ENCODE data around the gene TEX48.

Gene TEX48

GRCh38 chr9:114678795-114679194 is 3.2 kb downstream of the TEX48 start:
- DNase-seq = no peak
- H3K27me3 ChIP-seq (ENCODE audit: insufficient read depth, low read depth, severe bottlenecking) = no peaks in the 10 kb centered on the region
- H3K27ac ChIP-seq = no peak overlapping the region
- no peaks in the 10 kb centered on the region for H3K9me3 ChIP-seq (ENCODE audit: severe bottlenecking)
- TF ChIP-seq CTCF (IDR thresholded peaks at IDR 0.05; ENCODE audit: low read depth, low read length) = no peak
- no peaks in the 10 kb centered on the region for H3K36me3 ChIP-seq
- no peak overlapping the region for H3K4me3 ChIP-seq (ENCODE audit: low read depth, low read length)

DNA sequence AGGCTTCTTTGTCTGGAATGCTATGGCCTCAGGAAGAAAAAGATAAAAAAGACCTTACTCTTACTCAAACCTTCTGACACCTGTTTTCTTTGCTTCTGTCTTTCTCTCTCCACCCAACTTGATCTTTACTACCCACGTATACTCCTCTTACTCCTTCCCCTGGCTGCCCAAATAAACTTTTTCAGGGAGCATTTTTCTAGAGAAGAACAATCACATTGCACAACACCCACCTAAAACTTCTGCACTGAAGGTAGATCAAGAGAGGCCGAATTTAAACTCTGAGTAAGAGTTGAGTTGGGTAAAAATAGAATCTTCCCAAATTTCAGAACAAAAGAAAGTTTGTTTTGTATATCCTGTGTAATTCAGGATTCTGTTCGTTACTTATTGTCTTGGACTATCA is 3.9 kb downstream of the TEX48 start:
- Histone ChIP-seq H3K27me3 (ENCODE audit: insufficient read depth, low read depth, severe bottlenecking) (no peaks in the 10 kb centered on the region), H3K9me3 (ENCODE audit: severe bottlenecking) (no peaks in the 10 kb centered on the region), H3K4me3 (ENCODE audit: low read depth, low read length) (no peak overlapping the region), H3K27ac (no peak overlapping the region), H3K36me3 (no peaks in the 10 kb centered on the region)
- no peak for TF ChIP-seq CTCF (IDR thresholded peaks at IDR 0.05; ENCODE audit: low read depth, low read length)
- no peak for DNase-seq

GRCh38 chr9:114677418-114677817 is 4.6 kb downstream of the TEX48 start:
- Histone ChIP-seq H3K27me3 (ENCODE audit: insufficient read depth, low read depth, severe bottlenecking) (no peaks in the 10 kb centered on the region), H3K9me3 (ENCODE audit: severe bottlenecking) (no peaks in the 10 kb centered on the region), H3K4me3 (ENCODE audit: low read depth, low read length) (no peak overlapping the region), H3K27ac (no peak overlapping the region), H3K36me3 (no peaks in the 10 kb centered on the region)
- no peak for DNase-seq
- no peak for TF ChIP-seq CTCF (IDR thresholded peaks at IDR 0.05; ENCODE audit: low read depth, low read length)

DNA sequence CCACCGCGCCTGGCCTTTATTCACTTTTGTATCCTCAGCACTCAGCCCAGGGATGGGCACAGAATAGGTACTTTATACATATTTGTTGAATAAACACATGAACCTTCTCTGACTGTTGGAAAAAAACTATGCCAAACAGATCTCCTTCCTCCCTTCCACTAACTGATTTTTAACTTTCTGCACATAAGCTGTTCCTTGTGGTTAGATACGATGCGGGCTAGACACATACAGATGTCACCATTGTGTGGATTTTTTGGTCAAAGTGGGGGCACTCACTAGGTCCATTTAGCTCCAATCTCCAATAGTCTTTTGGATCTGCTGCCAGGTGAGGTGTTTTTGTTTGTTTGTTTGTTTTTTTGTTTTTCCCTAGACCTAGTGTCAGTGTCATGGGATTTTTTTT is 5.1 kb downstream of the TEX48 start:
- Histone ChIP-seq H3K4me3 (ENCODE audit: low read depth, low read length) (no peak overlapping the region), H3K27ac (no peak overlapping the region), H3K9me3 (ENCODE audit: severe bottlenecking) (no peaks in the 10 kb centered on the region), H3K27me3 (ENCODE audit: insufficient read depth, low read depth, severe bottlenecking) (no peaks in the 10 kb centered on the region), H3K36me3 (no peaks in the 10 kb centered on the region)
- no peak for DNase-seq
- no peak for TF ChIP-seq CTCF (IDR thresholded peaks at IDR 0.05; ENCODE audit: low read depth, low read length)

- no peaks in the 10 kb centered on the region for H3K36me3 ChIP-seq
- no peak overlapping the region for H3K4me3 ChIP-seq (ENCODE audit: low read depth, low read length)
- no peaks in the 10 kb centered on the region for H3K27me3 ChIP-seq (ENCODE audit: insufficient read depth, low read depth, severe bottlenecking)
- no peak for DNase-seq
- H3K9me3 ChIP-seq (ENCODE audit: severe bottlenecking) = no peaks in the 10 kb centered on the region
- H3K27ac ChIP-seq = no peak overlapping the region
- peak; percentile 17; the same call in 1 of the 2 replicates for TF ChIP-seq CTCF (IDR thresholded peaks at IDR 0.05; ENCODE audit: low read depth, low read length)
These were observed 7.0 kb downstream of the TEX48 start for GRCh38 chr9:114674798-114675540.

Measured in WERI-Rb-1 (cell line).